Measurements from ENCODE around the gene TFRC. TPM values are rescaled to one million over a fixed set of nuclear protein-coding genes. Genes with fewer than 3 reads are reported as not detected.

The TFRC gene
- total RNA-seq = 100 to 1,000 TPM in 2 of 5 donors, 10 to 100 TPM in 3; 71.3 to 162 (median 73.0) TPM
- 59.3 TPM for total RNA-seq (2013)
- total RNA-seq = 91.0 to 1,454 (median 292) reads per million in 29 experiments

GRCh38 chr3:196081834-196082618 is at the start of gene TFRC:
Gene TFRC, minus strand, starts transcription at chr3:196082090. Its CDS starts 4,991 bp downstream, at chr3:196077099.
- ChIA-PET POLR2A (interaction anchor here in 1 of 2 donors (0.6 kb wide), 2 partner anchors 9 to 38 kb away, joined by 4 read pairs; no protein-coding TSS in a partner anchor), CTCF (no interaction called here)
- H3K4me1 Mint-ChIP-seq = peaks cover 42 to 46% (median 42%) of the 10 kb centered on the region in 3 donors

GRCh38 chr3:196128172-196128843 is 46.4 kb upstream of the TFRC start:
- Mint-ChIP-seq H3K9me3 (no peaks in the 10 kb centered on the region), H3K36me3 (no peaks in the 10 kb centered on the region), H3K4me1 (peaks cover 11 to 27% (median 23%) of the 10 kb centered on the region in 3 donors), H3K4me3 (no peak overlapping the region), H3K27me3 (no peaks in the 10 kb centered on the region), H3K27ac (peak overlapping the region in 1 of 2 donors; percentile 52)
- H3K4me1 ChIP-seq (ENCODE audit: control insufficient read depth in 1 of 2, extremely low read depth in 1 of 2, insufficient read depth in 2 of 2, low read length in 2 of 2) = peaks cover 6 to 23% of the 10 kb centered on the region in 2 experiments
- no peaks in the 10 kb centered on the region for H3K9me3 ChIP-seq
- no peaks in the 10 kb centered on the region for H3K36me3 ChIP-seq (ENCODE audit: control insufficient read depth in 2 of 2, extremely low read depth in 1 of 2, insufficient read depth in 1 of 2, low read length in 1 of 2)
- H3K27me3 ChIP-seq (replicated peaks in 1 of 2; ENCODE audit: control insufficient read depth in 2 of 2, extremely low read depth in 1 of 2, insufficient read depth in 2 of 2, low read length in 1 of 2) = peaks cover 0 to 3% of the 10 kb centered on the region in 2 experiments
- ATAC-seq (replicated peaks in 1 of 4) (no peak), DNase-seq (no peak)
- H3K27ac ChIP-seq (ENCODE audit: low read length) = no peak overlapping the region
- WGBS (ENCODE audit: insufficient coverage) = 95% methylated on average over 20 of the region's 21 CpGs
- no peak overlapping the region for H3K4me3 ChIP-seq (ENCODE audit: control insufficient read depth in 1 of 2, extremely low read depth in 1 of 2, low read length in 1 of 2)
- CTCF ChIA-PET = no interaction called here
- POLR2A ChIA-PET = no interaction called here

More at GRCh38 chr3:196081834-196082618, at the start of gene TFRC:
- Mint-ChIP-seq H3K9me3 (no peaks in the 10 kb centered on the region), H3K36me3 (no peaks in the 10 kb centered on the region), H3K4me3 (peak within 1 kb of the TSS; percentile 86 to 97 (median 95)), H3K27ac (peak within 1 kb of the TSS; percentile 95), H3K27me3 (no peaks in the 10 kb centered on the region)
- ATAC-seq (replicated peaks in 1 of 4) (peak; percentile 91 to 94 (median 94)), DNase-seq (peak; percentile 87 to 99 (median 95))
- Histone ChIP-seq H3K36me3 (ENCODE audit: control insufficient read depth in 2 of 2, extremely low read depth in 1 of 2, insufficient read depth in 1 of 2, low read length in 1 of 2) (no peaks in the 10 kb centered on the region), H3K27ac (ENCODE audit: low read length) (peak within 1 kb of the TSS; percentile 84), H3K27me3 (replicated peaks in 1 of 2; ENCODE audit: control insufficient read depth in 2 of 2, extremely low read depth in 1 of 2, insufficient read depth in 2 of 2, low read length in 1 of 2) (no peaks in the 10 kb centered on the region), H3K4me3 (ENCODE audit: control insufficient read depth in 1 of 2, extremely low read depth in 1 of 2, low read length in 1 of 2) (peak within 1 kb of the TSS; percentile 86 to 90), H3K4me1 (ENCODE audit: control insufficient read depth in 1 of 2, extremely low read depth in 1 of 2, insufficient read depth in 2 of 2, low read length in 2 of 2) (peaks cover 24 to 36% of the 10 kb centered on the region in 2 experiments), H3K9me3 (no peaks in the 10 kb centered on the region)
- WGBS (ENCODE audit: insufficient coverage) = under 1% methylated on average over 63 of the region's 67 CpGs

GRCh38 chr3:196127308-196128040 is 45.6 kb upstream of the TFRC start:
- H3K36me3 Mint-ChIP-seq = no peaks in the 10 kb centered on the region
- H3K4me3 Mint-ChIP-seq = peak overlapping the region in 2 of 3 donors; percentile 34 to 45
- H3K36me3 ChIP-seq (ENCODE audit: control insufficient read depth in 2 of 2, extremely low read depth in 1 of 2, insufficient read depth in 1 of 2, low read length in 1 of 2) = no peaks in the 10 kb centered on the region
- POLR2A ChIA-PET = interaction anchor here in 1 of 2 donors (0.6 kb wide), 1 partner anchor 9 kb away, joined by 6 read pairs; no protein-coding TSS in a partner anchor
- CTCF ChIA-PET = no interaction called here
- no peaks in the 10 kb centered on the region for H3K9me3 ChIP-seq
- peaks cover 6 to 30% of the 10 kb centered on the region in 2 experiments for H3K4me1 ChIP-seq (ENCODE audit: control insufficient read depth in 1 of 2, extremely low read depth in 1 of 2, insufficient read depth in 2 of 2, low read length in 2 of 2)
- H3K4me3 ChIP-seq (ENCODE audit: control insufficient read depth in 1 of 2, extremely low read depth in 1 of 2, low read length in 1 of 2) = no peak overlapping the region
- H3K27ac Mint-ChIP-seq = peak overlapping the region; percentile 76 to 83
- WGBS (ENCODE audit: insufficient coverage) = 10% methylated on average over 8 of the region's 12 CpGs
- peaks cover 16 to 35% (median 28%) of the 10 kb centered on the region in 3 donors for H3K4me1 Mint-ChIP-seq
- peak overlapping the region; percentile 59 for H3K27ac ChIP-seq (ENCODE audit: low read length)
- peaks cover 0 to 3% of the 10 kb centered on the region in 2 experiments for H3K27me3 ChIP-seq (replicated peaks in 1 of 2; ENCODE audit: control insufficient read depth in 2 of 2, extremely low read depth in 1 of 2, insufficient read depth in 2 of 2, low read length in 1 of 2)
- peak in 12 of 35 experiments; percentile 4 to 52 (median 12) for DNase-seq
- ATAC-seq (replicated peaks in 1 of 4) = peak; percentile 31 to 73 (median 59)
- H3K27me3 Mint-ChIP-seq = no peaks in the 10 kb centered on the region
- H3K9me3 Mint-ChIP-seq = no peaks in the 10 kb centered on the region

DNA sequence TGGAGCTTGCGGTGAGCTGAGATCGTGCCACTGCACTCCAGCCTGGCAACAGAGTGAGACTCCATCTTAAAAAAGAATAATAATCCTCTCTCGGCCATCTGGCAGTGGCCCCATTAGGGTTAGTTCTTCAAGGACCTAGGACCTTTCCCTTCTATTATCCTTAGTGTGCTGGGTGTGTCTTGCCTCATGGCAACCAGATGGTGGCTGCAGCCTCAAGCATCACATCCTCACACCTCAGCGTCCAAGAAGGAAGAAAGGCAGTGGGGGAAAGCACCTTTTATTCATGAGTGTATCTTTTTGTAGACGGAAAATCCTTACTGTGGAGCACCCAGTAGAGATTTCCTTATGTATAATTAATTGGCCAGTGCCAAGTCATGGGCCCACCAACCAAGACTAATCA is 42.7 kb upstream of the TFRC start:
- H3K27me3 Mint-ChIP-seq = no peaks in the 10 kb centered on the region
- no peaks in the 10 kb centered on the region for H3K9me3 Mint-ChIP-seq
- Histone ChIP-seq H3K4me3 (ENCODE audit: control insufficient read depth in 1 of 2, extremely low read depth in 1 of 2, low read length in 1 of 2) (no peak overlapping the region), H3K27ac (ENCODE audit: low read length) (no peak overlapping the region), H3K36me3 (ENCODE audit: control insufficient read depth in 2 of 2, extremely low read depth in 1 of 2, insufficient read depth in 1 of 2, low read length in 1 of 2) (no peaks in the 10 kb centered on the region), H3K9me3 (no peaks in the 10 kb centered on the region), H3K4me1 (ENCODE audit: control insufficient read depth in 1 of 2, extremely low read depth in 1 of 2, insufficient read depth in 2 of 2, low read length in 2 of 2) (peaks cover 20 to 53% of the 10 kb centered on the region in 2 experiments), H3K27me3 (replicated peaks in 1 of 2; ENCODE audit: control insufficient read depth in 2 of 2, extremely low read depth in 1 of 2, insufficient read depth in 2 of 2, low read length in 1 of 2) (peaks cover 0 to 3% of the 10 kb centered on the region in 2 experiments)
- ChIA-PET POLR2A (no interaction called here), CTCF (no interaction called here)
- peaks cover 41 to 59% (median 53%) of the 10 kb centered on the region in 3 donors for H3K4me1 Mint-ChIP-seq
- no peaks in the 10 kb centered on the region for H3K36me3 Mint-ChIP-seq
- no peak overlapping the region for H3K4me3 Mint-ChIP-seq
- ATAC-seq (replicated peaks in 1 of 4) (no peak), DNase-seq (no peak)
- no peak overlapping the region for H3K27ac Mint-ChIP-seq
- WGBS (ENCODE audit: insufficient coverage) = no CpG with 5 or more reads among the region's 5 CpGs

DNA sequence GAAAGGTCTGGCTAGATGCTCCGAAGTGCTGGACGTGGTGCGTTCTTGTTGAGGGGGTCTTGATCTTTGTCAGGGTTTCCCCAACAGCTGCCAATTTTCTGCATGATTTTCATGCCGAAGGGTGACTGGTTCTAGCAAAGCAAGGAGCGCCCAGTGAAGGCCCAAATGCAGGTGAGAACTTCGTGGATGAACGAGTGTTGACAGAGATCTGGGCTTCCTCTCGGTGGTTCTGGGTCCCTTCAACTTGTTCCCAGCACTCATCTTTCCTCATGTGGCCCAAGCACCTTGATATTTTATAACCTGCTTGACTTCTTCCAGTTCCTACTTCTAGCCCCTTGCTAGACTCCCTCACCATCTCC is 40.8 kb upstream of the TFRC start:
- Mint-ChIP-seq H3K27ac (no peak overlapping the region), H3K9me3 (no peaks in the 10 kb centered on the region), H3K27me3 (no peaks in the 10 kb centered on the region), H3K36me3 (no peaks in the 10 kb centered on the region), H3K4me3 (no peak overlapping the region), H3K4me1 (peaks cover 40 to 50% (median 45%) of the 10 kb centered on the region in 3 donors)
- DNase-seq (no peak), ATAC-seq (replicated peaks in 1 of 4) (no peak)
- Histone ChIP-seq H3K4me3 (ENCODE audit: control insufficient read depth in 1 of 2, extremely low read depth in 1 of 2, low read length in 1 of 2) (no peak overlapping the region), H3K4me1 (ENCODE audit: control insufficient read depth in 1 of 2, extremely low read depth in 1 of 2, insufficient read depth in 2 of 2, low read length in 2 of 2) (peaks cover 20 to 51% of the 10 kb centered on the region in 2 experiments), H3K36me3 (ENCODE audit: control insufficient read depth in 2 of 2, extremely low read depth in 1 of 2, insufficient read depth in 1 of 2, low read length in 1 of 2) (no peaks in the 10 kb centered on the region), H3K9me3 (no peaks in the 10 kb centered on the region), H3K27me3 (replicated peaks in 1 of 2; ENCODE audit: control insufficient read depth in 2 of 2, extremely low read depth in 1 of 2, insufficient read depth in 2 of 2, low read length in 1 of 2) (no peaks in the 10 kb centered on the region), H3K27ac (ENCODE audit: low read length) (no peak overlapping the region)
- CTCF ChIA-PET = no interaction called here
- POLR2A ChIA-PET = no interaction called here
- WGBS (ENCODE audit: insufficient coverage) = 95% methylated on average over 8 of the region's 8 CpGs
